T-helper 2 cell (primary cell): ENCODE results near the gene ZNF398.

ENCODE experiments used
- DNase-seq, 5 experiments: peaks; one replicate each; pipeline versions ENCODE4 v3.0.0 to v3.0.0-alpha.2; 2012 to 2022

ZNF398 gene

GRCh38 chr7:149229526-149229925, 82.3 kb downstream of the ZNF398 start:
- no peak for DNase-seq

- no peak for DNase-seq
Observed at GRCh38 chr7:149232362-149232761, 85.1 kb downstream of the ZNF398 start.
